Hepatocyte (in vitro differentiated cells): ENCODE results near the gene EME1.

ENCODE experiments used
- EZH2 ChIP-seq: fragments of 200-600 bp; sonication (generic); IDR thresholded peaks from 2 replicates; pipeline ENCODE4 v1.6.1; 2016; ENCODE audit warnings: antibody characterized with exemption, mild to moderate bottlenecking, borderline replicate concordance
- EZH2phosphoT487 ChIP-seq: fragments of 200-600 bp; sonication (generic); IDR thresholded peaks from one replicate; pipeline ENCODE4 v1.6.1; 2018; ENCODE audit warnings: antibody characterized with exemption, mild to moderate bottlenecking, low read depth, moderate library complexity; ENCODE audit not compliant: unreplicated experiment, severe bottlenecking
- TF ChIP-seq, protein P1 (sequence below): fragments of 200-600 bp; sonication (generic); IDR thresholded peaks from 2 replicates; pipeline ENCODE4 v1.5.1; 2016; ENCODE audit warnings: antibody characterized with exemption, mild to moderate bottlenecking; ENCODE audit not compliant: poor library complexity

DNA sequence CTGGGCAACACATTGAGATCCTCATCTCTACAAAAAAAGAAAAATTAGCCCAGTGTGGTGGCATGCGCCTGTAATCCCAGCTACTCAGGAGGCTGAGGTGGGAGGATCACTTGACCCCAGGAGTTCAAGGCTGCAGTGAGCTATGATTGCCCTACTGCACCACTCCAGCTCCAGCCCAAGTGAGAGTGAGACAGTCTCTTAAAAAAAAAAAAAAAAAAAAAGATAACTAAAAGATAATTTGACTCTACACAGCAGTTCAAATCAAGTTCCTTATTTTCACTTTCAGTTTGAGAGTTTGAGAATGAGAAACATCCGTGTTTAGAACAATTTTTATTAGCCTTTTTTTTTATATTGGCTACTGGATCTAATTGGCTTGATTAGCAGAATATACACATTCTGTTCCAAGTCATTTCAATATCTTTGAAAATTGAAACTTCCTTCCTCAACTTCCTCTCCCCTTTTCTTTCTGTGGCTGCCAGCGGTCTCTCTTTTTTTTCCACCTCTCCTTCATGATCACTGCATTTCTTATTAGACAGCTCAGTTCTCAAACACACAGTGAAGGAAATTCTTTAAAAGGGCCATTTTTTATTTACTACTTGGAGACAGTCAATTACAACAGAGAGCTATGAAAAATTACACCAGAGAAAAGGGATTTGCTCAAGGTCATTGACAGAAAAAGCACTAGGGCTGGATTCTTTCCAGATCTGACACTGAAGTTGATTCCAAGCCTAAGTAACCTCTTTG lies 48.5 kb downstream of the EME1 start:
- no peak for TF ChIP-seq EZH2
- TF ChIP-seq, protein P1, sequence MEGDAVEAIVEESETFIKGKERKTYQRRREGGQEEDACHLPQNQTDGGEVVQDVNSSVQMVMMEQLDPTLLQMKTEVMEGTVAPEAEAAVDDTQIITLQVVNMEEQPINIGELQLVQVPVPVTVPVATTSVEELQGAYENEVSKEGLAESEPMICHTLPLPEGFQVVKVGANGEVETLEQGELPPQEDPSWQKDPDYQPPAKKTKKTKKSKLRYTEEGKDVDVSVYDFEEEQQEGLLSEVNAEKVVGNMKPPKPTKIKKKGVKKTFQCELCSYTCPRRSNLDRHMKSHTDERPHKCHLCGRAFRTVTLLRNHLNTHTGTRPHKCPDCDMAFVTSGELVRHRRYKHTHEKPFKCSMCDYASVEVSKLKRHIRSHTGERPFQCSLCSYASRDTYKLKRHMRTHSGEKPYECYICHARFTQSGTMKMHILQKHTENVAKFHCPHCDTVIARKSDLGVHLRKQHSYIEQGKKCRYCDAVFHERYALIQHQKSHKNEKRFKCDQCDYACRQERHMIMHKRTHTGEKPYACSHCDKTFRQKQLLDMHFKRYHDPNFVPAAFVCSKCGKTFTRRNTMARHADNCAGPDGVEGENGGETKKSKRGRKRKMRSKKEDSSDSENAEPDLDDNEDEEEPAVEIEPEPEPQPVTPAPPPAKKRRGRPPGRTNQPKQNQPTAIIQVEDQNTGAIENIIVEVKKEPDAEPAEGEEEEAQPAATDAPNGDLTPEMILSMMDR = no peak
- TF ChIP-seq EZH2phosphoT487 = no peak
